Suppressor macrophage (primary cell): ENCODE results near the gene ANKRD40CL.

Experiments
- DNase-seq, 4 experiments: peaks; one replicate each; pipeline ENCODE4 v3.0.0-alpha.2; 2020 to 2022

The ANKRD40CL gene

DNA sequence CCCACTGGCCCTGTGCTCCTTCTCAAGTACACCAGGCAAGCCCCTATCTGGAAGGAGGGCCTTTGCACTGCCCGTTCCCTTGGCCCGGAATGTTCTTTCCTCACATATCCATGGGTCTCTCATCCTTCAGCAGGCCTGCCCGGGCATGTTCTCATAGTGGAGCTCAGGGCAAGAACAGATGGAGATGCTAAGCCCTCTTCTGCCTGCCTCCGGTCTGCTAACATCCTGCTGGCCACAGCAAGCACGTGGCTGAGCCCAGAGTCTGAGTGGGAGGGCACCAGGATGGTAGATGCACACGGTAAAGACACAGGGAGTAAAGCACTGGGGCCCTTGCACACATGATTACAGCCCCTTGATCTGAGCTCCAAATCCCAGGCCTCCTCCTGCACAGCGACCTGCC lies 19.8 kb upstream of the ANKRD40CL start:
- DNase-seq: no peak

DNA sequence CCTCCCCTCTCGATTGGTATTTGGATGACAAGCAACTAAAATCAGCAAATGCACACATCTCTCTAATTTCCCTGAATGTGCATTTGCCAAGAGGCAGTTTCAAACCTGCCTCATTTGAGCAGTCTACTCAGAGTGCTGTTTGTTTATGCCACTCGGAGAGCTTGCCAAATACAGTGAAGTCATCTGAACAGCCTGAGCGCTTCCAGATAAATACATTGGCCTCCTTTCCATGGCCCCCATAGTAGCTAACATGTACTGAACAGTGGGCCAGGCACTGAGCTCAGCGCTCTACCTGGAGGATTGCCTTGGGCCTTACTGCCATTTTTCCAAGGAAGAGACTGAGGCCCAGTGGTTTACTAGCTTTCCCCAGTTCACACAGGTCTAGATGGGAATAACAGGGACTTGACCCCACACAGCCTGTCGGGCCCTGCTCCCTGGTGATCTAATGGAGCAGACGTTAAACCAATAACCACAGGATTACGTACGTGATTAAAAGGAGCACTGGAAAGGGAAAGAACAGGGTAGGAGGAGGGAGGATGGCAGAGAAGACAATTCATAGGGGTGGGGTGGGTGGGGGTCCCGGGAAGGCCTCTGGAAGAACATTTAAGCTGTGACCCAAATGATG lies 18.7 kb upstream of the ANKRD40CL start:
- DNase-seq: no peak

- DNase-seq: no peak
These were observed 17.8 kb upstream of the ANKRD40CL start for GRCh38 chr17:50785126-50785525.

GRCh38 chr17:50783905-50784304 lies 16.6 kb upstream of the ANKRD40CL start:
- no peak for DNase-seq

- peak; percentile 88 to 94 (median 91) for DNase-seq
These were observed 15.9 kb upstream of the ANKRD40CL start for GRCh38 chr17:50783193-50783660.

- DNase-seq: peak in 1 of 4 experiments; percentile 24
These were observed 13.8 kb upstream of the ANKRD40CL start for GRCh38 chr17:50781167-50781566.

DNA sequence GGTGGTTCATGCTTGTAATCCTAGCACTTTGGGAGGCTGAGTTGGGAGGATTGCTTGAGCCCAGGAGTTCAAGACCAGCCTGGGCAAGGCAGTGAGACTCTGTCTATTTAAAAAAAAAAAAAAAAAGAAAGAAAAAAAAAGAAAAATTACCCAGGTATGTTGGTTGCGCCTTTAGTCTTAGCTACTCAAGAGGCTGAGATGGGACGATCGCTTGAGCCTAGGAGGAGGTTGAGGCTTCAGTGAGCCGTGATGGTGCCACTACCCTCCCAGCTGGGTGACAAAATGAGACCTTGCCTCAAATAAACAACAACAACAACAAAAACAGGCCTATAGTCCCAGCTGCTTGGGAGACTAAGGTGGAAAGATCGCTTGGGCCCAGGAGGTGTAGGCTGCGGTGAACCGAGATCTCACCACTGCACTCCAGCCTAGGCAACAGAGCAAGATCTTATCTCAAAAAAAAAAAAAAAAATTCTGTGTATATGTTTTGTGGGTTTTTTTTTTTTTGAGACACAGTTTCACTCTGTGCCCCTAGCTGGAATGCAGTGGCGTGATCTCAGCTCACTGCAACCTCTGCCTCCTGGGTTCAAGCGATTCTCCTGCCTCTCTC lies 12.5 kb upstream of the ANKRD40CL start:
- DNase-seq: no peak

GRCh38 chr17:50778988-50779387 lies 11.7 kb upstream of the ANKRD40CL start:
- DNase-seq: no peak

GRCh38 chr17:50778471-50778870 lies 11.2 kb upstream of the ANKRD40CL start:
- no peak for DNase-seq

DNA sequence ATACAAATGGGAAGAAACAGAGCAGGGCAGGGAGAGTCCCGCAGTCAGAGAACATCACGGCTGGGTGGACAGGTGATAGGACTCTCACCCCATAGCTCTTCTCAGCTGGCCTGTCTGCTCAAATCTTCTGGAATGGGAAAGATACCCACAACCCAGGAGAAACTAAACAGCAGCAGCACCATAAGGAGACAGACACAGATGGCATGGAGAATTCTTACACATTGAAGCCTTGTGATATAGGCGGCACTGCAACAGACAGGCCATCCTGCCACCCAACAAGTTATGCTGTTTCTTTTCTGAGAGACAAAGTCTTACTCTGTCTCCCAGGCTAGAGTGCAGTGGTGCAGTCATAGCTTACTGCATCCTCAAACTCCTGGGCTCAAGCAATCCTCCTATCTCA lies 8.6 kb upstream of the ANKRD40CL start:
- DNase-seq: no peak

- no peak for DNase-seq
These were observed 7.0 kb upstream of the ANKRD40CL start for GRCh38 chr17:50774225-50774803.

GRCh38 chr17:50771991-50772785 lies 4.9 kb upstream of the ANKRD40CL start:
- no peak for DNase-seq

DNA sequence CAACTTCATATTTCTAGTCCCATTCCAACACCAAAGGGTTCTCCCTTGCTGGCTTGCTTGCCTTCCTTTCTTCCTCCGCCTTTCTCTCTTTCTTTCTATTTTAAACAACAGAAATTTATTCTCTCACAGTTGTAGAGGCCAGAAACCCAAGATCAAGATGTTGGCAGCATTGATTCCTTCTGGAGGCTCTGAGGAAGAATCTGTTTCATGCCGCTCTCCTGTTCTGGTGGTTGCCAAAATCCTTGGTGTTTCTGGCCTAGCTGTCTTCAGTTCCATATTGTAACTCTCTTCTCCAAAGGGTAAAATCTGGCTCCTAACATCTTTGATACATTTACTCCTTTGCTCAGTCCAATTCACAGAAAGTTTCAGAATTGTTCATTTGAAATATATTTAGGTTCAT lies 3.0 kb upstream of the ANKRD40CL start:
- DNase-seq: no peak

DNA sequence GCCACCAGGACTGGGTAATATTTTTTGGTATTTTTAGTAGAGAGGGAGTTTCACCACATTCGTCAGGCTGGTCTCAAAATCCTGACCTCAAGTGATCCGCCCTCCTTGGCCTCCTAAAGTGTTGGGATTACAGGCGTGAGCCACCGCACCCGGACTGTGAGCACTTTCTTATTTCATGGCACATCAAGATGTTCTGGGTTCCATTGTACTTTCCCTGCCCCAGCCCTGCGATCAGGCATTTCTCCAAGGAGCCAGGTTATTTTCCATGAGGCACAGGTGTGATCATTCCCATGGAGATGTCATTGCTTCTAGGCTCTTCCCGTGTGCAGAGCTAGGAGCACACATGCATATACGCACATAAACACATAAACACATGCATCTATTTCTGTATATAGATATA lies 2.6 kb upstream of the ANKRD40CL start:
- no peak for DNase-seq

GRCh38 chr17:50768346-50768761 lies 1.0 kb upstream of the ANKRD40CL start:
- DNase-seq: no peak

DNA sequence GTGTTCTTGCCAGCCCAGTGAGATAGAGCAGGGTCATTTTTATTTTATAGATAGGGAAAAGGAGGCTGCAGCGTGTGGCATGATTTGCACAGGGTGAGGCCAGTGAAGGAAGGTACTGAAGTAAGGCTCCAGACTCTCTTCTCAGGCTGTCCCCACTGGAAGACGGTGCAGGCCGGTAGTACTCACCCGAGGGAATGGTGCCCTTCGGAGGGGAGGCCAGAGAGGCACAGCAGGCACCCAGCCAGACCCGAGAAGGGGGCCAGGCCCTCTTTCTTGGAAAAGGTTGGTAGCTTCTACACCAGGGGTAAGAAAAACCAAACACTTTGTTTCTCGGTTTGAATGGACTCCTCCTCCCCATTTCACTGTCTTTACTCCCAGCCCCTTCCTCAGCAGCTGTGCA lies 288 bp downstream of the ANKRD40CL start:
- DNase-seq: no peak

GRCh38 chr17:50766222-50767023 lies 895 bp downstream of the ANKRD40CL start:
- DNase-seq: no peak

- DNase-seq: peak; percentile 50 to 68 (median 62)
These were observed 1.7 kb downstream of the ANKRD40CL start for GRCh38 chr17:50765454-50766221.

DNA sequence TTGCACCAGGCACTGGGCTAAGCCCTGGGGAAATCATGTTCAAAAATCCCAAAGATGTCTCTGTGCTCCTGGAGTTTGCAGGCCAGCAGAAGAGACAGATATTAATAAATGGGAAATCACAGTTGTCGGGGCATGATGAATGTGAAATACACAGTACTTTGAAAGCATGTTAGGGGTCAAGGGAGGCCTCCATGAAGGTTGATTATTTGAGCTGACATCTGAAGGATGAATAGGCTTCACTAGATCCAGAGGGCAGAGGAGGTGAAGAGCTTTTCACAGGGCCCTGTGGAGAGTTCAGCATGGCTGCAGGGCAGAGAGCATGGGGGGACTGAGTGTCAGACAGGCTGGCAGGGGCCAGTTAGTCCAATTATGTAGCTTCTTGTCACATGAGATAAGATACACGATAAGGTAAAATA lies 2.6 kb downstream of the ANKRD40CL start:
- no peak for DNase-seq

GRCh38 chr17:50763716-50764475 lies 3.4 kb downstream of the ANKRD40CL start:
- DNase-seq: no peak

- DNase-seq: no peak
These were observed 5.1 kb downstream of the ANKRD40CL start for GRCh38 chr17:50762177-50762576.
